Measurements from ENCODE around the gene ANGPTL3.

The ANGPTL3 gene

GRCh38 chr1:62637392-62638105 lies 40.2 kb downstream of the ANGPTL3 start:
- no peak for DNase-seq

GRCh38 chr1:62643283-62643682 lies 46.0 kb downstream of the ANGPTL3 start:
- no peak for DNase-seq

- no peak for DNase-seq
These were observed 55.1 kb downstream of the ANGPTL3 start for GRCh38 chr1:62652387-62652786.

- DNase-seq = no peak
These were observed 57.4 kb downstream of the ANGPTL3 start for GRCh38 chr1:62654744-62655143.
